Stimulated activated CD4-positive, alpha-beta T cell treated with anti-CD3 and anti-CD28 coated beads, Interleukin-4, amount 100 ng/mL, for 1 hour (primary cell): Measurements from ENCODE around the gene BACE2.

Source experiments
- DNase-seq: peaks from one replicate; pipeline ENCODE4 v3.0.0-alpha.2; 2020

The BACE2 gene

DNA sequence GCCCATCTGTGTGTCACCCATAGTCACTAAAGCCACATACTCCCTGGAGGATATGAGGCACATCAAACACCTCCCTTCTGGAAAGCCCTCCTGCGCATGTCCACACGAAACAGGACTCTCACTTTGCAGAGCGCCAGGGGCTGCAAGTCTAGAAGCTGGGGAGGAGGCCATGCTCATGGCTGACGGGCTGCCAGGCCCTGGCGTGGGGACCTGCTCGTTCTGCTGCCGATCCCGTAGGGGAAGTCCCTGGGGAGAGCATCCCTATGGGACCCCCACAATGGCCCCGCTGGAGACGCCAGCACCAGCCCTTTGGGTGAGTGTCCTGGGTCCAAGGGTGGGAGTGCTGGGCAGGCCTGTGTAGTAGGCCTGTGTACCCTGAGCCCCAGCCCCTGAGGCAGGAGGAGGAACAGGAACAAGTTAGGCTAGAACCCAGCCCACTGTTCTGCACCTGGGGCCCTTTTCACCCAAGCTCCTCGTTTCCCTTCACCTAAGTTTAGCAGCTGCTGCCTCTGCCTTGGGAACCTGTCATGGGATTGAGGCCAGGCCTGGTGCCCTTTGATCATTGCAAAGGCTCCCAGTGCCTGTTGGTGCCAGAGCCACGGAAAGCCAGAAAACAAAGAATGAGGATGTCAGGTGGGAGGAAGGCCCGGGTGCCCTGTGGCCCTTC lies 158.6 kb downstream of the BACE2 start:
- DNase-seq: no peak

DNA sequence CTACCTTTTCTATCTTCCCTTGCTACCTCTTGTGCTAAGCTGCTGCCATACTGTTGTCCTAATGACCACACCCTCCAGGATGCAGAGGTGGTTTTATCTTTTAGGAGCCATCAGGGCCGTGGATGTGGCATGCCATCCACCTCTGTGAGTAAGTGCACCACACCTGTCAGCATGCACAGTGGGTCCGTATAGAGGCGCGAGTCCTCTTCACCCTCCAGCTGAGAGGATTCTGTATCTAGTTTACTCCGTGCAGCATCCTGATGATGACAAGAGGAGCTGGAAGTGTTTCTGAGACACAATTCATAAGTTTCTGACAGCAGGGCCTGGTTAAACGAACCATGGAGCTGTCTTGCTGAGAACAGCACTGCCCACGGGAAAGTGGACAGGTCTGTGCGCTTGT lies 159.8 kb downstream of the BACE2 start:
- DNase-seq: no peak

DNA sequence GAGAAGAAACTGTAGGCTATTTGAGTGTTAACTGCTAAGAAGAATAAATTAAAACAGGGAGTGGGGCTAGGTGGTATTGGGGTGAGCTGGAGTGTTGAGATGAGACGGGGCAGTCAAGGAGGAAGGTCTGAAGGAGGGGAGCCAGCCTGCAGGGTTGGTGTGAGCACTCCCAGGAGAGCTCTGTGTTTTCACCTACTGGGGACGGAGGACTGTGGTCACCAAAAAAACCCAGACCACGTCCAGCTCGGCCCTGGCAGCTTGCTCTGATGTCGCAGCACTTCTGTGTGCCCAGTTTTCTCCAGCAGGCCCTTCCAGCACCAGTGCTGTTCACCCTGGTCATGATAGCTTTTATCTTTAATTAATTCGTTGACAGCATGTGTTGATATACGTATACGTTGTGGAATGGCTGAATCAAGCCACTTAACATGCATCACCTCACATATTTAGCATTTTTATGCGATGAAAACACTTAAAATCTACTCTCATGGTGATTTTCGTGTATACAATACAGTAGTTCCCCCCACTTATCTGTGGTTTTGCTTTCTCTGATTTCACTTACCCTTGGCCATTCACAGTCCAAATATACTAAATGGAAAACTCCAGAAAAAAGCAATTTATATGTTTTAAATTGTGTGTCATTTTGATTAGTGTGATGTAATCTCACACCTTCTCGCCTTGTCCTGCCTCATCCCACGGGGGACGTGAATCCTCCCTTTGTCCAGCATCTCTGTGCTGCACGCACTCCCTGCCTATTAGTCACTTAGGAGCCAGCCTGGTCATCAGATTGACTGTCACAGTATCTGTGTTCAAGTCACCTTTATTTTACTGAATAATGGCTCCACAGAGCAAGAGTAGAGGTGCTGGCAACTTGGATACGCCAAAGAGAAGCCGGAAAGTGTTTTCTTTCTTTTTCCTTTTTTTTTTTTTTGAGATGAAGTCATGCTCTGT lies 161.0 kb downstream of the BACE2 start:
- no peak for DNase-seq
